SU-DHL-6 (cell line): ENCODE results near the gene MED6.

Source experiments
- EZH2phosphoT487 ChIP-seq: fragments of 200-600 bp; sonication (generic), shearing (Covaris generic); conservative IDR thresholded peaks from 2 replicates; pipeline ENCODE4 v1.6.1; 2018; ENCODE audit warnings: mild to moderate bottlenecking, antibody characterized with exemption, low read length, moderate library complexity, mixed read lengths
- TF ChIP-seq, protein P1 (sequence below): fragments of 200-600 bp; sonication (generic); IDR thresholded peaks from one replicate; pipeline ENCODE4 v1.5.1; 2017; ENCODE audit warnings: antibody characterized with exemption, mild to moderate bottlenecking, low read length, moderate library complexity; ENCODE audit not compliant: insufficient read depth, poor library complexity, severe bottlenecking

DNA sequence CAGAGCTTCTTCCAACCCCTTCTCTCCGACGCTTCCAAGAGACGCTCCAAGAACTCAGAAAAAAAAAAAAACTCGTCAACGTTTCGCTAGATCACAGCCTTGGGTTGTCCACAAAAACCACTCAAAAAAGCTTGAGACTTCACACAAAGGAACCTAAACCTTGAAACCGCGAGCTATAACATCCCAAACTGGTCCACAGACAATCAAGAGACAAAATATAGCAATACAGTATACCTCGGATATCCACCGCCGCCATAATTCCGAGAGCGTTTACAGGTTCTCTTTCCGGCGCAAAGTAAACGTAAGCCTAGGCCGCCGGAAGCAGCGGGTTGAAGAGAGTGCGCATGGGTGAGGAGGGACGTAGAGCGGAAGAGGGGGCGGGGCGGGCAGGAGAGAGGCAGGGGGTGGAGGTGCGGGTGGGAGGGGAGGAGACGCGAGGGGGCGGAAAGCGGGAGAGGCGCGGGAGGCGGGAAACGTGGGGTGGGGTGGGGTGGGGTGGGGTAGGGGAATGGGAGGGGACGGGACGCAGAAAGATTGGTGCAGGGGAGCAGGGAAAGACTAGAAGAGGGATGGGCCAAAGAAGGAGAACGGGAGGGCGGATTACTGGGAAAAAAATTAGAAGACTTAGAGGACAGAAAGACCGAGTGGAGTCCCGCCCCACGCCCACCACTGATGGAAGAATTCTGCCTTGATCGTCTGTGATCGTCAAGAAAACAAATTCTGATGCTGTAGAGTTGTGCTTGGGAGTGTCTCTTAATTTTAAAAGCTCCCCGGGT is at the start of gene MED6:
- TF ChIP-seq, protein P1, sequence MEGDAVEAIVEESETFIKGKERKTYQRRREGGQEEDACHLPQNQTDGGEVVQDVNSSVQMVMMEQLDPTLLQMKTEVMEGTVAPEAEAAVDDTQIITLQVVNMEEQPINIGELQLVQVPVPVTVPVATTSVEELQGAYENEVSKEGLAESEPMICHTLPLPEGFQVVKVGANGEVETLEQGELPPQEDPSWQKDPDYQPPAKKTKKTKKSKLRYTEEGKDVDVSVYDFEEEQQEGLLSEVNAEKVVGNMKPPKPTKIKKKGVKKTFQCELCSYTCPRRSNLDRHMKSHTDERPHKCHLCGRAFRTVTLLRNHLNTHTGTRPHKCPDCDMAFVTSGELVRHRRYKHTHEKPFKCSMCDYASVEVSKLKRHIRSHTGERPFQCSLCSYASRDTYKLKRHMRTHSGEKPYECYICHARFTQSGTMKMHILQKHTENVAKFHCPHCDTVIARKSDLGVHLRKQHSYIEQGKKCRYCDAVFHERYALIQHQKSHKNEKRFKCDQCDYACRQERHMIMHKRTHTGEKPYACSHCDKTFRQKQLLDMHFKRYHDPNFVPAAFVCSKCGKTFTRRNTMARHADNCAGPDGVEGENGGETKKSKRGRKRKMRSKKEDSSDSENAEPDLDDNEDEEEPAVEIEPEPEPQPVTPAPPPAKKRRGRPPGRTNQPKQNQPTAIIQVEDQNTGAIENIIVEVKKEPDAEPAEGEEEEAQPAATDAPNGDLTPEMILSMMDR: no peak
- no peak for TF ChIP-seq EZH2phosphoT487
